Neural cell (in vitro differentiated cells): Measurements from ENCODE around the gene FCER2. TPM values are rescaled to one million over a fixed set of nuclear protein-coding genes. Genes with fewer than 3 reads are reported as not detected.

Experiments used
- H2AFZ ChIP-seq: fragments of 200-600, 300-800 bp; sonication (generic), shearing (Covaris generic); 2 replicates; pipeline ENCODE4 v1.6.0; 2014; ENCODE audit warnings: low read depth, mild to moderate bottlenecking, antibody characterized with exemption, low read length, moderate library complexity
- H3F3A ChIP-seq: fragments of 200-600 bp; shearing (Covaris generic); 2 replicates; pipeline ENCODE4 v1.6.1; 2016; ENCODE audit warnings: mild to moderate bottlenecking, moderate library complexity, mixed read lengths, antibody characterized with exemption, low read length; ENCODE audit not compliant: insufficient read depth, poor library complexity, severe bottlenecking
- H3K27ac ChIP-seq: fragments of 200-600, 300-800 bp; sonication (generic), shearing (Covaris generic); 2 replicates; pipeline ENCODE4 v1.5.1; 2014; ENCODE audit warnings: mild to moderate bottlenecking, low read length, moderate library complexity
- H3K27me3 ChIP-seq: fragments of 300-800, 200-600 bp; sonication (generic), shearing (Covaris generic); 2 replicates; pipeline ENCODE4 v1.6.0; 2014; ENCODE audit warnings: mild to moderate bottlenecking, low read depth, low read length, moderate library complexity; ENCODE audit not compliant: insufficient read depth
- H3K36me3 ChIP-seq: fragments of 300-800, 200-600 bp; sonication (generic), shearing (Covaris generic); 2 replicates; pipeline ENCODE4 v1.5.1; 2014; ENCODE audit warnings: mild to moderate bottlenecking, antibody characterized with exemption, low read length, moderate library complexity; ENCODE audit not compliant: insufficient read depth
- H3K4me2 ChIP-seq: fragments of 300-800, 200-600 bp; sonication (generic), shearing (Covaris generic); 2 replicates; pipeline ENCODE4 v1.6.0; 2014; ENCODE audit warnings: mild to moderate bottlenecking, low read length
- H3K4me3 ChIP-seq: fragments of 300-800, 200-600 bp; sonication (generic), shearing (Covaris generic); 2 replicates; pipeline ENCODE4 v1.5.1; 2014; ENCODE audit warnings: mild to moderate bottlenecking, low read length, moderate library complexity
- H3K79me2 ChIP-seq: fragments of 200-600 bp; shearing (Covaris generic); replicated peaks from 2 replicates; pipeline ENCODE4 v1.6.0; 2014; ENCODE audit warnings: mild to moderate bottlenecking, low read length, moderate library complexity; ENCODE audit not compliant: insufficient read depth
- H3K9ac ChIP-seq: fragments of 300-800, 200-600 bp; sonication (generic), shearing (Covaris generic); 2 replicates; pipeline ENCODE4 v1.6.1; 2016; ENCODE audit warnings: mild to moderate bottlenecking, low read length, mixed read lengths
- H3K9me2 ChIP-seq: fragments of 200-600 bp; shearing (Covaris generic); 2 replicates; pipeline ENCODE4 v1.6.1; 2016; ENCODE audit warnings: mild to moderate bottlenecking, low read length, mixed read lengths; ENCODE audit not compliant: insufficient read depth
- H3K9me3 ChIP-seq: fragments of 200-600, 300-800 bp; sonication (generic), shearing (Covaris generic); 2 replicates; pipeline ENCODE4 v1.6.1; 2016; ENCODE audit warnings: mild to moderate bottlenecking, mixed run types, low read length, moderate library complexity, mixed read lengths
- H4K20me1 ChIP-seq: fragments of 200-600 bp; shearing (Covaris generic); 2 replicates; pipeline ENCODE4 v1.6.1; 2016; ENCODE audit warnings: mild to moderate bottlenecking, mixed run types; ENCODE audit not compliant: insufficient read depth
- EP300 ChIP-seq: fragments of 450-650 bp; conservative IDR thresholded peaks from 2 replicates; pipeline ENCODE4 v1.6.1; 2014; ENCODE audit warnings: antibody characterized with exemption, mild to moderate bottlenecking, moderate library complexity; ENCODE audit not compliant: poor library complexity, severe bottlenecking
- EZH2 ChIP-seq: fragments of 200-600, 300-800 bp; shearing (Covaris generic), sonication (generic); IDR thresholded peaks from 2 replicates; pipeline ENCODE4 v1.6.1; 2014; ENCODE audit warnings: antibody characterized with exemption, low read length, borderline replicate concordance, mild to moderate bottlenecking; ENCODE audit not compliant: insufficient read depth, poor library complexity, severe bottlenecking
- MXI1 ChIP-seq: fragments of 450-650 bp; conservative IDR thresholded peaks from 2 replicates; pipeline ENCODE4 v1.6.1; 2014; ENCODE audit warnings: antibody characterized with exemption, mild to moderate bottlenecking; ENCODE audit not compliant: poor library complexity, severe bottlenecking
- POLR2AphosphoS5 ChIP-seq: IDR thresholded peaks from 2 replicates; pipeline ENCODE4 v1.6.1; 2012
- RAD21 ChIP-seq: fragments of 450-650 bp; conservative IDR thresholded peaks from 2 replicates; pipeline ENCODE4 v1.6.1; 2014; ENCODE audit warnings: antibody characterized with exemption, mild to moderate bottlenecking, moderate library complexity
- TAF1 ChIP-seq: IDR thresholded peaks from 2 replicates; pipeline ENCODE4 v1.6.1; 2012; ENCODE audit warnings: low read depth
- polyA plus RNA-seq: library from polyadenylated mRNA; depleted of rRNA; stranded (reverse); fragments of >200 nt; gene quantifications from 2 replicates; pipeline ENCODE4 v1.2.3, GENCODE V29; 2014
- TF ChIP-seq, protein P1 (sequence below): IDR thresholded peaks from 2 replicates; pipeline ENCODE4 v1.6.1; 2012; ENCODE audit warnings: borderline replicate concordance
- TF ChIP-seq, protein P2 (sequence below): fragments of 450-650 bp; IDR thresholded peaks from 2 replicates; pipeline ENCODE4 v1.5.1; 2014; ENCODE audit warnings: antibody characterized with exemption, mild to moderate bottlenecking, moderate library complexity; ENCODE audit not compliant: poor library complexity, severe bottlenecking

The FCER2 gene
- polyA plus RNA-seq, 1 donor from 2014 or later = not detected

DNA sequence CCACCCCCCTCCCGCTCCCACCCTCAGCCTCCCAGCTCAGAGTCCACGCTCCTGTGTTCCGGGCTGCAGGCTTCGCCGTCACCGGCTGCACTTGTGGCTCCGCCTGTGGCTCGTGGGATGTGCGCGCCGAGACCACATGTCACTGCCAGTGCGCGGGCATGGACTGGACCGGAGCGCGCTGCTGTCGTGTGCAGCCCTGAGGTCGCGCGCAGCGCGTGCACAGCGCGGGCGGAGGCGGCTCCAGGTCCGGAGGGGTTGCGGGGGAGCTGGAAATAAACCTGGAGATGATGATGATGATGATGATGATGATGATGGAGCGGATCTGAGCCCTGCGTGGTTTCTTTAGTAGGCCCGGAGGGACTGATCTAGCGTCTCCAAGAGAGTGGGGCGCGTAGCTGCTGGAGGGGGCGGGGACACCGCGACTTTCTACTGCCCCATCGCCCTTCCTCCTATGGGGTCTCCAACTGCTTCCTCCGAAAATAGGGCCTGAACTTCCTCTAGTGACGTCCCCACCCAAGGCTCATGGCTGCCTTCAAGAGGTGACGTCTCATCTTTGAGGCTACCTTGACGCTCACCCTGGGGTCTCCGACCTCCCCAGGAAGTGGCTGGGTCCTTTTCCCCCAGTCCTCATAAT, 31.7 kb downstream of the FCER2 start:
- Histone ChIP-seq H3K9ac (no peak overlapping the region), H3K4me2 (no peak overlapping the region), H3K9me2 (no peaks in the 10 kb centered on the region), H3K9me3 (no peaks in the 10 kb centered on the region), H4K20me1 (no peaks in the 10 kb centered on the region), H3K27me3 (peaks cover 13% of the 10 kb centered on the region), H3F3A (no peaks in the 10 kb centered on the region), H3K4me3 (peak overlapping the region; percentile 54), H3K27ac (no peak overlapping the region), H2AFZ (no peak overlapping the region), H3K79me2 (no peaks in the 10 kb centered on the region), H3K36me3 (no peaks in the 10 kb centered on the region)
- TF ChIP-seq POLR2AphosphoS5 = no peak
- TF ChIP-seq EP300 = no peak
- TF ChIP-seq EZH2 = no peak
- TF ChIP-seq RAD21 = no peak
- TF ChIP-seq, protein P1, sequence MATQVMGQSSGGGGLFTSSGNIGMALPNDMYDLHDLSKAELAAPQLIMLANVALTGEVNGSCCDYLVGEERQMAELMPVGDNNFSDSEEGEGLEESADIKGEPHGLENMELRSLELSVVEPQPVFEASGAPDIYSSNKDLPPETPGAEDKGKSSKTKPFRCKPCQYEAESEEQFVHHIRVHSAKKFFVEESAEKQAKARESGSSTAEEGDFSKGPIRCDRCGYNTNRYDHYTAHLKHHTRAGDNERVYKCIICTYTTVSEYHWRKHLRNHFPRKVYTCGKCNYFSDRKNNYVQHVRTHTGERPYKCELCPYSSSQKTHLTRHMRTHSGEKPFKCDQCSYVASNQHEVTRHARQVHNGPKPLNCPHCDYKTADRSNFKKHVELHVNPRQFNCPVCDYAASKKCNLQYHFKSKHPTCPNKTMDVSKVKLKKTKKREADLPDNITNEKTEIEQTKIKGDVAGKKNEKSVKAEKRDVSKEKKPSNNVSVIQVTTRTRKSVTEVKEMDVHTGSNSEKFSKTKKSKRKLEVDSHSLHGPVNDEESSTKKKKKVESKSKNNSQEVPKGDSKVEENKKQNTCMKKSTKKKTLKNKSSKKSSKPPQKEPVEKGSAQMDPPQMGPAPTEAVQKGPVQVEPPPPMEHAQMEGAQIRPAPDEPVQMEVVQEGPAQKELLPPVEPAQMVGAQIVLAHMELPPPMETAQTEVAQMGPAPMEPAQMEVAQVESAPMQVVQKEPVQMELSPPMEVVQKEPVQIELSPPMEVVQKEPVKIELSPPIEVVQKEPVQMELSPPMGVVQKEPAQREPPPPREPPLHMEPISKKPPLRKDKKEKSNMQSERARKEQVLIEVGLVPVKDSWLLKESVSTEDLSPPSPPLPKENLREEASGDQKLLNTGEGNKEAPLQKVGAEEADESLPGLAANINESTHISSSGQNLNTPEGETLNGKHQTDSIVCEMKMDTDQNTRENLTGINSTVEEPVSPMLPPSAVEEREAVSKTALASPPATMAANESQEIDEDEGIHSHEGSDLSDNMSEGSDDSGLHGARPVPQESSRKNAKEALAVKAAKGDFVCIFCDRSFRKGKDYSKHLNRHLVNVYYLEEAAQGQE = no peak

DNA sequence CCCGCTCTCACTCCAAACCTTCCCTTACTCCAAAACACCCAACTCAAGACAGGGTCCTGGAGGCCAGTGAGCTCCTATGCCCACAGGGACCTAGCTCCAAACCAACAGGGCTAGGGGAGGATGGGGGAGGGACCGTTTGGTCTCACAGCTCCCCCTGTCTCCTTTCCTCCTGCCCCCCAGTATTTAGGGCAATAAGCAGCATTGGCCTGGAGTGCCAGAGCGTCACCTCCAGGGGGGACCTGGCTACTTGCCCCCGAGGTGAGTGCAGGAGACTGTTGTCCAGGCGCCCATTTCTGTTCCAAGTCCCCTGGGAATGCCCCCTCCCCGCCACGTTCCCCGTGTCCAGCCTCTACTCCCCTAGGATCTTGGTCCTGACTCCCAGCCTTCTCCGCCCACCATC, 32.3 kb downstream of the FCER2 start:
- H3K27ac ChIP-seq = no peak overlapping the region
- no peaks in the 10 kb centered on the region for H3K36me3 ChIP-seq
- H3K27me3 ChIP-seq = peaks cover 13% of the 10 kb centered on the region
- H3K79me2 ChIP-seq = no peaks in the 10 kb centered on the region
- no peak overlapping the region for H3K4me2 ChIP-seq
- no peak overlapping the region for H3K4me3 ChIP-seq
- H2AFZ ChIP-seq = no peak overlapping the region
- no peaks in the 10 kb centered on the region for H4K20me1 ChIP-seq
- H3K9me2 ChIP-seq = no peaks in the 10 kb centered on the region
- H3F3A ChIP-seq = no peaks in the 10 kb centered on the region
- H3K9me3 ChIP-seq = no peaks in the 10 kb centered on the region
- no peak overlapping the region for H3K9ac ChIP-seq
- TF ChIP-seq EP300 = no peak
- no peak for TF ChIP-seq MXI1
- no peak for TF ChIP-seq EZH2
- TF ChIP-seq, protein P2, sequence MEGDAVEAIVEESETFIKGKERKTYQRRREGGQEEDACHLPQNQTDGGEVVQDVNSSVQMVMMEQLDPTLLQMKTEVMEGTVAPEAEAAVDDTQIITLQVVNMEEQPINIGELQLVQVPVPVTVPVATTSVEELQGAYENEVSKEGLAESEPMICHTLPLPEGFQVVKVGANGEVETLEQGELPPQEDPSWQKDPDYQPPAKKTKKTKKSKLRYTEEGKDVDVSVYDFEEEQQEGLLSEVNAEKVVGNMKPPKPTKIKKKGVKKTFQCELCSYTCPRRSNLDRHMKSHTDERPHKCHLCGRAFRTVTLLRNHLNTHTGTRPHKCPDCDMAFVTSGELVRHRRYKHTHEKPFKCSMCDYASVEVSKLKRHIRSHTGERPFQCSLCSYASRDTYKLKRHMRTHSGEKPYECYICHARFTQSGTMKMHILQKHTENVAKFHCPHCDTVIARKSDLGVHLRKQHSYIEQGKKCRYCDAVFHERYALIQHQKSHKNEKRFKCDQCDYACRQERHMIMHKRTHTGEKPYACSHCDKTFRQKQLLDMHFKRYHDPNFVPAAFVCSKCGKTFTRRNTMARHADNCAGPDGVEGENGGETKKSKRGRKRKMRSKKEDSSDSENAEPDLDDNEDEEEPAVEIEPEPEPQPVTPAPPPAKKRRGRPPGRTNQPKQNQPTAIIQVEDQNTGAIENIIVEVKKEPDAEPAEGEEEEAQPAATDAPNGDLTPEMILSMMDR = no peak
- no peak for TF ChIP-seq RAD21
- TF ChIP-seq TAF1 = no peak
